Stimulated activated memory B cell treated with anti-CD40 and anti-IgM and Interleukin-4, amounts not matched to agents 10 μg/mL and 1 μg/mL and 100 μg/mL, for 72 hours (primary cell): ENCODE measurements around the gene FAHD2A.

Source experiments
- ATAC-seq: fragments of 150-1000 bp; cut with Tn5 transposase; 2 replicates; pipeline ENCODE4 v1.10.0; 2021
- H3K27ac Mint-ChIP-seq: one replicate; pipeline ENCODE4 v1.8.0; 2022; ENCODE audit warnings: mild to moderate bottlenecking, mixed read lengths
- H3K27me3 Mint-ChIP-seq: one replicate; pipeline ENCODE4 v1.8.0; 2022; ENCODE audit warnings: mixed read lengths
- H3K36me3 Mint-ChIP-seq: one replicate; pipeline ENCODE4 v1.8.0; 2022; ENCODE audit warnings: mixed read lengths
- H3K4me1 Mint-ChIP-seq: one replicate; pipeline ENCODE4 v1.8.0; 2022; ENCODE audit warnings: mixed read lengths
- H3K4me3 Mint-ChIP-seq: one replicate; pipeline ENCODE4 v1.8.0; 2022; ENCODE audit warnings: mild to moderate bottlenecking, moderate library complexity, mixed read lengths
- H3K9me3 Mint-ChIP-seq: one replicate; pipeline ENCODE4 v1.8.0; 2022; ENCODE audit warnings: mixed read lengths

The FAHD2A gene

DNA sequence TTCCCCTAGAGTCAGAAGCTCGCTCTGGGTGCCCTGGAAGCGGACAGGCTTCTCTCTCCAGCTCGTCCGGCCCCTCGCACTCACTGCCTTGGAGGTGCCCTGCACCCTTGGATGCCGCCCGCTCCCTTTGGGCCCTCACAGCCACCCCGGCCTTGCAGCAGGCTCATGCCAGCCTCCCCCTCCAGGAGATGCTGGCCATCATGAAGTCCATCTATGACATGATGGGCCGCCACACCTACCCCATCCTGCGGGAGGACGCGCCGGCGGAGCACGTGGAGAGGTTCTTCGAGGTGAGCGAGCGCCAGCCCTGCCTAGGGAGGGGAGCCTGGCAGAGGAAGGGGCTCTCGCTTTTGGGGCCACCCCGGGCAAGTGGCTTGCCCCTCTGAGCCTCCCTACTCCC, 20.3 kb upstream of the FAHD2A start:
- ATAC-seq, result no peak
- peaks cover 54% of the 10 kb centered on the region for H3K27me3 Mint-ChIP-seq
- no peak overlapping the region for H3K27ac Mint-ChIP-seq
- peaks cover 9% of the 10 kb centered on the region for H3K4me1 Mint-ChIP-seq
- no peak overlapping the region for H3K4me3 Mint-ChIP-seq
- no peaks in the 10 kb centered on the region for H3K36me3 Mint-ChIP-seq
- no peaks in the 10 kb centered on the region for H3K9me3 Mint-ChIP-seq

DNA sequence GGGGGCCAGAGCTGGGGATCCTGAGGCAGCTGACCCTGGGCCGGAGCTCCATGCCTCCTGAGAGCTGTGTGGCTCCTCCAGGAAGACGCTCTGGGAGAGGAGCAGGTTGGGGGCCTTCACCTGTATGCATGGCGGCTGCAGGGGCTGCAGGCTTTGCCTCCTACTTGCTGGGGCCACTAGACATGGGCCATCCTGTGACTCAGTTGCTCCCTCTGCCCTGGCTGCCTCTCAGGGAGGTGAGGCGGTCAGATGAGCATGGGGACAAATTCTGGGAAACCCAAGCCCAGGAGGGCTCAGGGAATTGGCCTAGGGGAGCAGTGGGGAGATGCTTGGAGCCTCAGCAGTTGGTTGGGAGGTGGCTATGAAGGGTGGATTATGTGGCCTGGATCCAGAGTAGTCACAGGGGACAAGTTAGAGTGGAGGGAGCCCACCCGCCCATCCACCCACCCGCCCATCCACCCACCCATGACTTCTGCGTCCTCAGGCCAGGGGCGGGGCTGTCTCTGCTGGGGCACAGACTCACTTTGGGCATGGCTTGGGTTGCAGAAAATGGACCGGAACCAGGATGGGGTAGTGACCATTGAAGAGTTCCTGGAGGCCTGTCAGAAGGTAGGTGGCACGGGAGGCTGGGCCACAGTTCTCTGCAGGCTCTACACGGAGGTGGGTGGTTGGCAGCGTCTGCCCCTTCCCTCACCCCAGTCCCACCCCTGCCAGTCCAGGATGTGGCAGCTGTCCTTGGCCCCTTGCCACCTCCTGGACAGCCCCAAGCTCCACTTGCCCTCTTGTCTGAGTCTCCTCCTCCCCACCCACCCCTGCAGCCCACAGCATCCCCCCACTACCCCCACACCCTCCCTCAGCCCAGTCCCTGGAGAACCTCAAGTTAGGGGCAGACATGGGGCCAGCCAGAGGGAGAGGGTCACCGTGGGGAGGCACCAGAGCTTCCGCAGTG, 19.5 kb upstream of the FAHD2A start:
- no peaks in the 10 kb centered on the region for H3K36me3 Mint-ChIP-seq
- no peak overlapping the region for H3K27ac Mint-ChIP-seq
- peaks cover 57% of the 10 kb centered on the region for H3K27me3 Mint-ChIP-seq
- no peak for ATAC-seq
- H3K4me1 Mint-ChIP-seq, result peaks cover 9% of the 10 kb centered on the region
- no peaks in the 10 kb centered on the region for H3K9me3 Mint-ChIP-seq
- H3K4me3 Mint-ChIP-seq, result no peak overlapping the region

DNA sequence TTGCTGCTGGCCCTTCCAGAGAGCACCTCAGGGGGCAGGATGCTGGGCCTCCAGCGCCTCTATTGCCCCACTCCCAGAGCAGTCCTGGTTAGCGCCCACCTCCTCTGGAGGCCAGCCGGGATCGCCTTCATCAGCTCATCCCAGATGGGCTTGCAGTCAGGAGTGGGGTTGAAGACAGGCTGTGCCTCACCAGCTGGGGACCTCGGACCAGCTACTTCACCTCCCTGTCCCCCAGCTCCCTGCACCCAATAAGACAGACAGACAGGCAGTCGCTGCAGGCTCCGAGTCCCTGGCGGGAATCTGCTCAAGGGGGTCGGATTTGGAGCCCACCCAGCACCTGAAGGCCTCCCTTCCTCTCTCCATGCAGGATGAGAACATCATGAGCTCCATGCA, 18.9 kb upstream of the FAHD2A start:
- no peak for ATAC-seq
- Mint-ChIP-seq H3K9me3 (no peaks in the 10 kb centered on the region), H3K27me3 (peaks cover 64% of the 10 kb centered on the region), H3K4me3 (no peak overlapping the region), H3K36me3 (no peaks in the 10 kb centered on the region), H3K4me1 (peaks cover 9% of the 10 kb centered on the region), H3K27ac (no peak overlapping the region)

DNA sequence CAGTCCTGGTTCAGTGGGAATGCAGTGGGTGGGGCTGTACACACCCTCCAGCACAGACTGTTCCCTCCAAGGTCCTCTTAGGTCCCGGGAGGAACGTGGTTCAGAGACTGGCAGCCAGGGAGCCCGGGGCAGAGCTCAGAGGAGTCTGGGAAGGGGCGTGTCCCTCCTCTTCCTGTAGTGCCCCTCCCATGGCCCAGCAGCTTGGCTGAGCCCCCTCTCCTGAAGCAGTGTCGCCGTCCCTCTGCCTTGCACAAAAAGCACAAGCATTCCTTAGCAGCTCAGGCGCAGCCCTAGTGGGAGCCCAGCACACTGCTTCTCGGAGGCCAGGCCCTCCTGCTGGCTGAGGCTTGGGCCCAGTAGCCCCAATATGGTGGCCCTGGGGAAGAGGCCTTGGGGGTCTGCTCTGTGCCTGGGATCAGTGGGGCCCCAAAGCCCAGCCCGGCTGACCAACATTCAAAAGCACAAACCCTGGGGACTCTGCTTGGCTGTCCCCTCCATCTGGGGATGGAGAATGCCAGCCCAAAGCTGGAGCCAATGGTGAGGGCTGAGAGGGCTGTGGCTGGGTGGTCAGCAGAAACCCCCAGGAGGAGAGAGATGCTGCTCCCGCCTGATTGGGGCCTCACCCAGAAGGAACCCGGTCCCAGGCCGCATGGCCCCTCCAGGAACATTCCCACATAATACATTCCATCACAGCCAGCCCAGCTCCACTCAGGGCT, 17.5 kb upstream of the FAHD2A start:
- Mint-ChIP-seq H3K4me3 (no peak overlapping the region), H3K27me3 (peaks cover 64% of the 10 kb centered on the region), H3K4me1 (peaks cover 2% of the 10 kb centered on the region), H3K27ac (no peak overlapping the region), H3K36me3 (no peaks in the 10 kb centered on the region), H3K9me3 (no peaks in the 10 kb centered on the region)
- no peak for ATAC-seq

DNA sequence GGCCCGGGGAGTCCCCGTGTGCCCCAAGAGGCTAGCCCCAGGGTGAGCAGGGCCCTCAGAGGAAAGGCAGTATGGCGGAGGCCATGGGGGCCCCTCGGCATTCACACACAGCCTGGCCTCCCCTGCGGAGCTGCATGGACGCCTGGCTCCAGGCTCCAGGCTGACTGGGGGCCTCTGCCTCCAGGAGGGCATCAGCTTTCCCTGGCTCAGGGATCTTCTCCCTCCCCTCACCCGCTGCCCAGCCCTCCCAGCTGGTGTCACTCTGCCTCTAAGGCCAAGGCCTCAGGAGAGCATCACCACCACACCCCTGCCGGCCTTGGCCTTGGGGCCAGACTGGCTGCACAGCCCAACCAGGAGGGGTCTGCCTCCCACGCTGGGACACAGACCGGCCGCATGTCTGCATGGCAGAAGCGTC, 16.9 kb upstream of the FAHD2A start:
- peaks cover 58% of the 10 kb centered on the region for H3K27me3 Mint-ChIP-seq
- H3K4me3 Mint-ChIP-seq, result no peak overlapping the region
- H3K9me3 Mint-ChIP-seq, result no peaks in the 10 kb centered on the region
- no peaks in the 10 kb centered on the region for H3K4me1 Mint-ChIP-seq
- H3K36me3 Mint-ChIP-seq, result no peaks in the 10 kb centered on the region
- no peak overlapping the region for H3K27ac Mint-ChIP-seq
- ATAC-seq, result no peak

DNA sequence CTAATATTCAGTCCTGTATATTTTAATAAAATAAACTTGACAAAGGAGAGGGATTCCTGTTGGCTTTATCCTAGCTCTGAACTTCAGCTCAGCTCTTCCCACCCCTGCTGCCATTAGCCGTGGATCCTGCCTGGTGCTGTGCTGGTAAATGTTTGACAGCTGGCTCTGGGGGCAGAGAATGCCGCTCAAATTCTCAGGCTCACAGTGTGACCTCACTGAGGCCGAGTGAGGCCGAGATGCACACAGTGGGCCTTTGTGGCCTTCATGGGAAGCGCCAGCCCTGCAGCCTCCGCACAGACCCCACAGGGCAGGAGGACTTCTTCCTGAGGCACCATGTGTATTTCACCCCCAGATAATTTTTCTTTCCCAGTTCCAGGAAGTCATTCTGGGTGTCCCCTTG, 16.5 kb upstream of the FAHD2A start:
- Mint-ChIP-seq H3K9me3 (no peaks in the 10 kb centered on the region), H3K27ac (no peak overlapping the region), H3K4me3 (no peak overlapping the region), H3K36me3 (no peaks in the 10 kb centered on the region), H3K27me3 (peaks cover 57% of the 10 kb centered on the region), H3K4me1 (no peaks in the 10 kb centered on the region)
- no peak for ATAC-seq

DNA sequence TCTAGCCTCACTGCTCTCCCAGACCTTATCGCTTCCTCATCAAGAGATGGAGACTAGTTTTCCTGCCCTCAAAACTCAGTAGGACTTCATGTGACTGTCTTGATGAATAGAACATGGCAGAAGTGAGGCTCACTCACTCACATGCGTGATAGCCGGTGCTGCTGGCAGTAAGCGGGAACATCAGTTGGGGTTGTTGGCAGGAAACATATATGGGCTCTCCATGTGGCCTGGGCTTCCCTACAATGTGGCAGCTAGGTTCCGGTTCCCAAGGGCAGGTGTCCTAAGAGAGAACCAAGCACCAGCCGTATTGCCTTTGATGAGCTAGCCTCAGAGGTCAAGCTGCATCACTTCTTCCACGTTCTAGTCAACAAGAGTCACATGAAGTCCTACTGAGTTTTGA, 15.2 kb upstream of the FAHD2A start:
- no peaks in the 10 kb centered on the region for H3K9me3 Mint-ChIP-seq
- H3K4me1 Mint-ChIP-seq, result no peaks in the 10 kb centered on the region
- ATAC-seq, result no peak
- H3K27me3 Mint-ChIP-seq, result peaks cover 46% of the 10 kb centered on the region
- no peaks in the 10 kb centered on the region for H3K36me3 Mint-ChIP-seq
- H3K4me3 Mint-ChIP-seq, result no peak overlapping the region
- no peak overlapping the region for H3K27ac Mint-ChIP-seq

DNA sequence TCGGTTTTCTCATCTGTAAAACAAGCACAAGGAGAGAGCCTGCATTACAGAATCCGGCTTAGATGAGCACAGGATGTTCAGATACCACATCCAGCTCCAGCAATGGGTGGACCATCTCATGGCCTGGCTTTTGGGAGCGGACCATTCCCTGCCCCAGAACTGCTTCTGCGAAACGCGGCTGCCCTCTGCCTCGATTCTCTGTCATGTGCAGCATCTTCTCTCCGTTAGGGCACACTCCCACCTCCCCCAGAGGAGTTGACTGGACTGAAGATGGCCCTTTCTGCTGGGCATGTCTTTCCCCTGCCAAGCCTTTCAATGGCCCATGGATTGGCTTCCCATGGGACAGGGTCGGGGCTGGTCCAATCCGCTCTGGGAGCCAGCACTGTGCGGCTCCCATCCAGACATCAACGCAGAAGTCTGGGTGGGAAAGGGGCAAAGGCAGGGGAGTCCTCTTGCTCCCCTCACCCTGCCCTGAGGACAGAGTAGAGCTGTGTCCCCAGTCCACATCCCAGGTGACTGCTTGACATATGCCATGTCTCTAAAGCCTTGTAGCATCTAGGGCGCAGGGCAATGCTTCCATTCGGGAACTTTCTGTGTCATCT, 14.3 kb upstream of the FAHD2A start:
- H3K4me3 Mint-ChIP-seq, result no peak overlapping the region
- no peaks in the 10 kb centered on the region for H3K36me3 Mint-ChIP-seq
- H3K27ac Mint-ChIP-seq, result no peak overlapping the region
- H3K4me1 Mint-ChIP-seq, result no peaks in the 10 kb centered on the region
- no peak for ATAC-seq
- H3K27me3 Mint-ChIP-seq, result peaks cover 46% of the 10 kb centered on the region
- no peaks in the 10 kb centered on the region for H3K9me3 Mint-ChIP-seq

DNA sequence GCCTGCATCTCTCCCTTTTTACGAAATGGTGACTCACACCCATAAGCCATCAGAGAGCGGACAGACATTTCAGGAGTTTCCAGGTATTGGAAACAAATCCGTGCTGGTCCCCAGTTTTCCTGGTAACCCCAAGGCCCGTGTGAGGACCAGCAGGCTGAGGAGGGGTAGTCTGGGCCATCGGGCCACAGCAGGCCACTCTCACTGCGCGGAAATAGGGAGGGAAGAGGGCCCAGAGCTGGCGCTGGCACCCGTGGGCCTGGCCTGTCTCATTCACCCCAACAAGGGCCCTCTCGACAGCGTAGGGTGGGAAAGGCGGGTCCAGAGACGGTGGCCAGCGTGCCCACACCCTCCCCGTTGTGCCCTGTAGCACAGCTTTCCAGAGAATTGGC, 13.7 kb upstream of the FAHD2A start:
- Mint-ChIP-seq H3K27ac (no peak overlapping the region), H3K4me1 (no peaks in the 10 kb centered on the region), H3K4me3 (no peak overlapping the region), H3K27me3 (peaks cover 42% of the 10 kb centered on the region), H3K9me3 (no peaks in the 10 kb centered on the region), H3K36me3 (no peaks in the 10 kb centered on the region)
- no peak for ATAC-seq

DNA sequence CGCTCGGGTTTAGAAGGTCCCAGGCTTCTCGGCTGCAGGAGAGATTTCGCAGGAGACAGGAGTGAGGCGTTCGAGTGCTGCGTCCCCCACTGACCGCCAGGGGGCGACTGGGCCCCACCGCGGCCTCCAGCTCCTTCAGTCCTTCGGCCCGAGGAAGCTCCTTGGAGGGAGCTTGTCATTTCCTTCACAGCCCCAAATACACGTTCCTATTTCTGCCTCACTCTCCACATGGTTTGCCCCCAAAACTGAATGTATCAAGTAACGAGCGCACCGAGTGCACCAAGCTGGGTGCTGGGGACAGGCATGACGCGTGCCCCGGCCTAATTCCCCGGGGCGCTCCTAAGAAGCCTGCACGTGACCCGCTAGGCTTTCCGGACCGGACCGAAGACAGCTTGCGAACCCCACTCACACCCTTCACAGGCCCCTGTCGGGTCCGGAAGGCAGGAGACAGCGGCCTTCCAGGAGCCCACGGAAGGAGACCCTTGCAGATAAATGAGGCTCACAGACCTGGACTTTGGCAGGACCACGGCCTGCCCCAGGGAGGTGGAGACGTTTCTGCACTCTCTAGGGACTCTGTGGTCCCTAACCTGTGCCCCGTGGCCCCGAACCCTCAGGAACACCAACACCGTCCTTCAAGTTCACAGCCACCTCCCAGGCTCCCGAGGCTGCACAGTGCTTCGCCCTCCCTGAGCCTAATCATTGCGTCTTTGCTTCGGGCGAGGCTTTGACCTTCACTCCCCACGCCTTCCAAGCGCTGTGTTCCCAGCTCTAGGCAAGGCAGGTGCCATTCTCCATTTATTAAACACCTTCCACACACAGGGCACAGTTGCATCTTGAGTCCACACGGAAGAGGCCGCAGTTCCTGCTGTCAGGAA, 13.0 kb upstream of the FAHD2A start:
- H3K4me1 Mint-ChIP-seq, result no peaks in the 10 kb centered on the region
- no peak overlapping the region for H3K27ac Mint-ChIP-seq
- H3K9me3 Mint-ChIP-seq, result no peaks in the 10 kb centered on the region
- H3K36me3 Mint-ChIP-seq, result no peaks in the 10 kb centered on the region
- no peak for ATAC-seq
- H3K4me3 Mint-ChIP-seq, result no peak overlapping the region
- peaks cover 35% of the 10 kb centered on the region for H3K27me3 Mint-ChIP-seq

DNA sequence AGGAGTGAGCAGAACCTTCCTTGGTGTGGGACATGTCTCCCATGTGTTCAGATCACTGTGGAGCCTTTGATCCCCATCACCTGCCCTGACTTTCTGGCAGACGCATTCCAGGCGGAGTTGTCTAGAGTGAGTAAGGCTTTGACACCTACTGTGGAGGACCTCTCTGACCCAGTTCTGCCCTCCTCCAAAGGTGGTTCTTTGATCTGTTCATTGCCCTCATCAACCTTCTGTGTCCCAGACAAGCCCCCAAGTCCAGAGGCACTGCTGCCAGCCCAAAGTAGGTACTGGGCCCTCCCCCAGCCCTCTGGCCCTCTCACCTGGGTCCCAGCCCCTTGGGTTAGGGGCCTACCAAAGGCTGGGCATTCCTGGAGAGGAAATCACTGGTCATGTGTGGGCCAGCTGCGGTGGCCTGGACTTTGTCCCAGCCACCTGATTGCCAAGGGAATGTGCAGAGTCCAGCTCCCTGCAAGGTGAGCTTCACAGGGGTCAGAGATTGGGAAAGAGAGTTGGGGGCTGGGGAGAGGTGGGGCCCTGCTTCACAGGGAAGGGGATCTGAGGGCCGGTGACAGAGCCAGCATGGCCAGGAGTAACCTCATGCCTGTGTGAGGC, 12.1 kb upstream of the FAHD2A start:
- Mint-ChIP-seq H3K36me3 (no peaks in the 10 kb centered on the region), H3K4me3 (no peak overlapping the region), H3K27ac (no peak overlapping the region), H3K4me1 (no peaks in the 10 kb centered on the region), H3K27me3 (peaks cover 27% of the 10 kb centered on the region), H3K9me3 (no peaks in the 10 kb centered on the region)
- ATAC-seq, result no peak

DNA sequence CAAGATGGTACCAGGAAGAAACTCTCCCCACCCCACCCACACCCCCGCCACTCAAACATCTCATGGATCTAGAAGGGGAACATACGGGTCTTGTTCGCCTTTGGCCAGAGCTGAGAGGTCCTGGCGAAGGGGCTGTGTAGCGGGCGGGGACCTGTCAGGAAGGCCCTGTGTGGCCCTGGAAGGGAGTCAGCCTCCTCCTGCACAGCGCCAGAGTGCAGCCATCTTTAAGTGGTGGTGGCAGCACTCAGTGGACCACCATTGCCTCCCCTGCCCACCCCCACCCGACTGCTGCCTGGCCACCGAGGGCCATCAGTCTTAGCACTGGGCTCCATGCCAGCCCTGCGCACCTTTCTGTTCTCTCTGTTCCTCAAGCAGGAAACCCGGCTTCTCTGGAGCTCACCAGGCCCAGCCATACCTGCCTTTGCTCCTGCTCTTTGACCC, 11.6 kb upstream of the FAHD2A start:
- Mint-ChIP-seq H3K36me3 (no peaks in the 10 kb centered on the region), H3K27ac (no peak overlapping the region), H3K27me3 (peaks cover 27% of the 10 kb centered on the region), H3K4me3 (no peak overlapping the region), H3K9me3 (no peaks in the 10 kb centered on the region), H3K4me1 (no peaks in the 10 kb centered on the region)
- no peak for ATAC-seq

DNA sequence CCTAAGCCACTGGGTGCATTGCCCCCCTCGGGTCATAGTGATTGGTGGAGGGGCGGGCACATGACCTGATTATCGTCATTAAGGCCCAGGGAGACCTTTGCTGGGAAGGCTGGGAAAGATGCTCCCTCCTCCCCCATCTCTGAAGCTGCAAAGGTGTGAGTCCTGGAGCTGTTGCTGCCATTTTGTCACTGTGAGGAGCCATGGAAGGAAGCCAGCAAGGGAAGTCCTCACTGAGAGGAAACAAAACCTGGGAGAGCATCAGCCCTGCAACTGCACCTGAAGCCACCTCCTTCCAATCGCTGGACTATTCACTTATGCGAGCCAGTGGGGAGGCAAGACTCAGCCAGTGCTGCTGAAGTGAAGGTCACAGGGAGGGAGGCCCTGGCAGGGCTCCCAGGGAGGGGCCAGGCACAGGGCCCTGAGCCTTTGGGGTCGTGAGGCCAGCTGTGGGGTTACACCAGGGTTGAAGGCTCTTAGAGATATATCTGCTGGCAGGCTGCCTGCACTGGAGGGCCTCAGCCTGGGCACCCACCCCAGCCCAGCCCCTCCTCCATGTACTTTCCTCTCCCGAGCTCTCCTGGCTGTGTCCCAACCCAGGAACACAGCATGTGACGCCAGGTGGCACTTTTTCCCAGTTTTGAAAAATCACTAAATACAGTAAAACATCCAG, 10.7 kb upstream of the FAHD2A start:
- H3K27ac Mint-ChIP-seq, result no peak overlapping the region
- no peak overlapping the region for H3K4me3 Mint-ChIP-seq
- H3K27me3 Mint-ChIP-seq, result peaks cover 27% of the 10 kb centered on the region
- no peak for ATAC-seq
- no peaks in the 10 kb centered on the region for H3K36me3 Mint-ChIP-seq
- H3K4me1 Mint-ChIP-seq, result no peaks in the 10 kb centered on the region
- H3K9me3 Mint-ChIP-seq, result no peaks in the 10 kb centered on the region

DNA sequence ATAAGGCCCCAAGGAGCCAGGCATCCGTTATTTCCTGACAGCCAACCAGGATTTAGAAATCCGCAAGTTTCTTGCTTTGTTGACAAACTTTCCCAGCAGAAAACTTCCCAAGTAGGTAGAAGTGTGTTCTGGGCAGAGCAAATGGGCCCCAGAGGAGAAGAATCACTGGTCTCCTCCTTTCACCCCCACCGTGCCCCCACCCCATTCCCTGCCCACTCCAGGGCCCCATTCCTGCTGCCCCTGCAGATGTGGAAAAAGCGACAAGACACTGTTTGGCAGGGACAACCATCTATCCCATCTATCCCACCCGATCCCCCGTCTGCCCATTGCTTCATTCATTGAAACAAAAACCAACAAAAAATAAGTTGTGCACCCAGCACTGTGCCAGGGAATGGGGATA, 10.2 kb upstream of the FAHD2A start:
- no peaks in the 10 kb centered on the region for H3K36me3 Mint-ChIP-seq
- H3K4me1 Mint-ChIP-seq, result no peaks in the 10 kb centered on the region
- H3K27me3 Mint-ChIP-seq, result peaks cover 25% of the 10 kb centered on the region
- ATAC-seq, result no peak
- no peaks in the 10 kb centered on the region for H3K9me3 Mint-ChIP-seq
- no peak overlapping the region for H3K27ac Mint-ChIP-seq
- no peak overlapping the region for H3K4me3 Mint-ChIP-seq
